NB4 (cell line): ENCODE measurements around the gene ITGA2B.
A peak's percentile ranks its signal among the peaks of the same experiment; 100 is the strongest.
"Not testable (repeated sequence)": the region's sequence is repeated elsewhere in the genome, so short reads cannot be mapped to it uniquely, and the experiment has no call there.

Source experiments
- DNase-seq: peaks from one replicate; pipeline ENCODE4 v3.0.0; 2010; ENCODE audit warnings: low read depth
- H3K4me3 ChIP-seq: one replicate; pipeline ENCODE4 v1.5.1; 2011; ENCODE audit warnings: mild to moderate bottlenecking, low read depth, low read length, moderate library complexity
- MAX ChIP-seq: IDR thresholded peaks from 2 replicates; pipeline ENCODE4 v1.6.1; 2011; ENCODE audit warnings: low read depth, low read length
- MYC ChIP-seq: IDR thresholded peaks from 2 replicates; pipeline ENCODE4 v1.6.1; 2011; ENCODE audit warnings: low read depth, low read length
- POLR2A ChIP-seq: IDR thresholded peaks from 2 replicates; pipeline ENCODE4 v1.6.1; 2011; ENCODE audit warnings: mild to moderate bottlenecking; ENCODE audit not compliant: insufficient read length; ENCODE audit errors: extremely low read depth
- TF ChIP-seq, protein P1 (sequence below): IDR thresholded peaks from one replicate; pipeline ENCODE4 v1.5.1; 2012; ENCODE audit warnings: low read depth, low read length

The ITGA2B gene

DNA sequence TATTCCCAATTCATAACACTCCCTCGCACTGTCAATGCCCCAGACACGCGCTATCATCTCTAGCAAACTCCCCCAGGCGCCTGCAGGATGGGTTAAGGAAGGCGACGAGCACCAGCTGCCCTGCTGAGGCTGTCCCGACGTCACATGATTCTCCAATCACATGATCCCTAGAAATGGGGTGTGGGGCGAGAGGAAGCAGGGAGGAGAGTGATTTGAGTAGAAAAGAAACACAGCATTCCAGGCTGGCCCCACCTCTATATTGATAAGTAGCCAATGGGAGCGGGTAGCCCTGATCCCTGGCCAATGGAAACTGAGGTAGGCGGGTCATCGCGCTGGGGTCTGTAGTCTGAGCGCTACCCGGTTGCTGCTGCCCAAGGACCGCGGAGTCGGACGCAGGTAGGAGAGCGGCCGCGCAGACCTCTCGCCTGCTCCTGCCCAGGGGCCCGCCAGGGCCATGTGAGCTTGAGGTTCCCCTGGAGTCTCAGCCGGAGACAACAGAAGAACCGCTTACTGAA is 44.5 kb downstream of the ITGA2B start, which contains the start of gene GRN:
Gene GRN, plus strand, starts transcription at position 364 of the 515 bp plus-strand sequence. CDS start 3,863 bp downstream, outside the sequence.
- TF ChIP-seq MAX = peak; percentile 84
- TF ChIP-seq, protein P1, sequence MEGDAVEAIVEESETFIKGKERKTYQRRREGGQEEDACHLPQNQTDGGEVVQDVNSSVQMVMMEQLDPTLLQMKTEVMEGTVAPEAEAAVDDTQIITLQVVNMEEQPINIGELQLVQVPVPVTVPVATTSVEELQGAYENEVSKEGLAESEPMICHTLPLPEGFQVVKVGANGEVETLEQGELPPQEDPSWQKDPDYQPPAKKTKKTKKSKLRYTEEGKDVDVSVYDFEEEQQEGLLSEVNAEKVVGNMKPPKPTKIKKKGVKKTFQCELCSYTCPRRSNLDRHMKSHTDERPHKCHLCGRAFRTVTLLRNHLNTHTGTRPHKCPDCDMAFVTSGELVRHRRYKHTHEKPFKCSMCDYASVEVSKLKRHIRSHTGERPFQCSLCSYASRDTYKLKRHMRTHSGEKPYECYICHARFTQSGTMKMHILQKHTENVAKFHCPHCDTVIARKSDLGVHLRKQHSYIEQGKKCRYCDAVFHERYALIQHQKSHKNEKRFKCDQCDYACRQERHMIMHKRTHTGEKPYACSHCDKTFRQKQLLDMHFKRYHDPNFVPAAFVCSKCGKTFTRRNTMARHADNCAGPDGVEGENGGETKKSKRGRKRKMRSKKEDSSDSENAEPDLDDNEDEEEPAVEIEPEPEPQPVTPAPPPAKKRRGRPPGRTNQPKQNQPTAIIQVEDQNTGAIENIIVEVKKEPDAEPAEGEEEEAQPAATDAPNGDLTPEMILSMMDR = no peak
- peak; percentile 62 for TF ChIP-seq POLR2A
- TF ChIP-seq MYC = 0 out of 2 replicates have a peak, but pooled peaks have one; percentile 22
- DNase-seq = peak; percentile 93

DNA sequence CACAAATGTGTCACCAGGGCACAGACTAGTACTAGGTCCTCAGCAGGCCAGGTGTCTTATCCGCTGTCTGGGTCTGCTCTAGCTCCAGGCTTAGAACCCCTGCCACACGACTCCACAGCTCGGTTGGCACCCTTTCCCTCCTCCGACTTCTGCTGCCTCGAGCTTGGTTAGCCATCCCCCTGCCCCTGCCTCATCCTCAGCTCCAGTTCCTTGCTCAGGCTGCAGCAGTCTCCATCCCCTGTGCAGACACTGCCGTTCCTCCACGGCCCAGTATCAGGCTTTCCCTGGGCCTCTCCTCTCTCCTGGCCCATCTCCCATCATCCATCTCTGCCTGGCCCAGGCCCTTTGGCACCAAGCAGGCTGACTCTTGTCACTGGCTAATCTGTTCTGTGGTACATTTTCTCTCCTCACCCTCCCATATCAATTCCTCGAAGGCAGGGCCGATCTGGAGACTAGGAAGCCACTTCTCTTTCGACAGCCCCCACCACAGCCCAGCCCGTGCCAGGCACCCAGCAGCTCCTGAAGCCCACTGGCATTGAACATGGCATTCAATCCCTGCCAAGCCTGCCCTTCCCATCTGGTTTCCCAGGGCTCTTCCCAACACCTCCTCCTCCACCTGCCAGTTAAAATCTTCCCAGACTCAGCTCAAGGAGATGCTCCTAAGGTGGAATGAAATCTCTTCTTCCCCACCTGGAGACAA is 45.8 kb downstream of the ITGA2B start:
- no peak for DNase-seq
- no peak overlapping the region for H3K4me3 ChIP-seq
- no peak for TF ChIP-seq MAX
- TF ChIP-seq POLR2A = no peak
- TF ChIP-seq, protein P1 = no peak
- TF ChIP-seq MYC = no peak

More for the DNA sequence above, 44.5 kb downstream of the ITGA2B start, which contains the start of gene GRN:
- H3K4me3 ChIP-seq = peak within 1 kb of the TSS; percentile 90

GRCh38 chr17:44340553-44340952 is 48.9 kb downstream of the ITGA2B start:
- H3K4me3 ChIP-seq, DNase-seq: not testable (repeated sequence)

DNA sequence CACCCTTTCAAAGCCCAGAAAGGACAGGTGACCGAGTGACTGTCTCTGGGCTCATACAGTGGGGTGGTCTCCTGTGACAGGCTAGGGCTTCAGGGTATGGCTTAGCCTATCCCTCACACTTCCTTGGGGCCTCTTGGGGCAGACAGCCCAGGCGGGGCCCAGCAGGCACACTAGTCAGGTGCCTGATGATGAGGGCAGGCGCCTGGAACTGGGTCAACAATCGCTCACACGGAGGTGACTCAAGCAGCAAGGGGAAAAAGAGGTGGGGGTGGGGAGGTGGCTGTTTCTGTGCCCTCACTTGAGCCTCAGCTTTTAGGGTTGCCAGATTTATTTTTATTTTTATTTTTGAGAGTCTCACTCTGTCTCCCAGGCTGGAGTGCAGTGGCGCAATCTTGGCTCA is 50.7 kb downstream of the ITGA2B start:
- no peak for TF ChIP-seq MYC
- TF ChIP-seq, protein P1 = no peak
- TF ChIP-seq POLR2A = no peak
- TF ChIP-seq MAX = no peak
- DNase-seq = no peak
- H3K4me3 ChIP-seq = no peak overlapping the region

DNA sequence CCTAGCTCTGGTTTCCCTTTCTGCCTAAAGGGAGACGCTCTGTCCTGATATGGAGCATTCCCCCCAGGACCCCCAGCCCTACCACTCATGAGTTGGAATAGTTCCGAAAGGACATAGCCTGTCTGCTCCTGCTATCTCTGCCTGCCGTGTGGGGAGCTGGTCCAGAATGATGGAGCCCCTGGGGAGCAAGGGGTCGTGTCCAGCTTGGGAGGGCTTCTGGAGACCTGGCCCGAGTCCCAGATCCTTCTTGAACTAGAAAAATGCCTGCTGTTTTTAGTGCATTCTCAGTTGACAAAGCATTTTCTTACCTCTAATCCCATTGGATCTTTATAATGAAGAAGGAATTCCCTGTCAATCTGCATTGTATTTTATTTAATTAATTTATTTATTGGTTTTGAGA is 53.5 kb downstream of the ITGA2B start:
- TF ChIP-seq POLR2A = no peak
- TF ChIP-seq MAX = no peak
- TF ChIP-seq MYC = no peak
- TF ChIP-seq, protein P1 = no peak
- no peak for DNase-seq
- H3K4me3 ChIP-seq = no peak overlapping the region

DNA sequence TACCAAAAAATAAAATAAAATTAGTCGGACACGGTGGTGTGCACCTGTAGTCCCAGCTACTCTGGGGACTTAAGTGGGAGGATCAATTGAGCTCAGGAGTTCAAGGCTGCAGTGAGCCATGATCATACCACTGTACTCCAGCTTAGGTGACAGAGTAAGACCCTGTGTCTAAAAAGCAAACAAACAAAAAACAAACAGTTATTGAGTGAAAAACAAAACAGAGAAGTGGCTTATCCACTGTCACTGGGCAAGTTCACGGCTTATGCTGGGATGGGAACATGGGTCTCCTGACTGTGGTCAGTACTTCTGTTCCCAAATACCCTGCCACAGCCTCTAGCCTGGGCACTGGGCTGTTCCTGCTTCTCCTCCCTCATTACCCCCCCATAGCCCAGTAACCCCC is 53.9 kb downstream of the ITGA2B start:
- H3K4me3 ChIP-seq = no peak overlapping the region
- TF ChIP-seq POLR2A (no peak), MYC (no peak), MAX (no peak)
- TF ChIP-seq, protein P1 = no peak
- no peak for DNase-seq
